ENCODE measurements around the gene CPVL. TPM values are rescaled to one million over a fixed set of nuclear protein-coding genes. Genes with fewer than 3 reads are reported as not detected.

CPVL gene
- total and polyA plus RNA-seq, 8 donors, result 6.8 to 40.8 (median 11.2) TPM

- ATAC-seq, result no peak
- TF ChIP-seq, protein P1, sequence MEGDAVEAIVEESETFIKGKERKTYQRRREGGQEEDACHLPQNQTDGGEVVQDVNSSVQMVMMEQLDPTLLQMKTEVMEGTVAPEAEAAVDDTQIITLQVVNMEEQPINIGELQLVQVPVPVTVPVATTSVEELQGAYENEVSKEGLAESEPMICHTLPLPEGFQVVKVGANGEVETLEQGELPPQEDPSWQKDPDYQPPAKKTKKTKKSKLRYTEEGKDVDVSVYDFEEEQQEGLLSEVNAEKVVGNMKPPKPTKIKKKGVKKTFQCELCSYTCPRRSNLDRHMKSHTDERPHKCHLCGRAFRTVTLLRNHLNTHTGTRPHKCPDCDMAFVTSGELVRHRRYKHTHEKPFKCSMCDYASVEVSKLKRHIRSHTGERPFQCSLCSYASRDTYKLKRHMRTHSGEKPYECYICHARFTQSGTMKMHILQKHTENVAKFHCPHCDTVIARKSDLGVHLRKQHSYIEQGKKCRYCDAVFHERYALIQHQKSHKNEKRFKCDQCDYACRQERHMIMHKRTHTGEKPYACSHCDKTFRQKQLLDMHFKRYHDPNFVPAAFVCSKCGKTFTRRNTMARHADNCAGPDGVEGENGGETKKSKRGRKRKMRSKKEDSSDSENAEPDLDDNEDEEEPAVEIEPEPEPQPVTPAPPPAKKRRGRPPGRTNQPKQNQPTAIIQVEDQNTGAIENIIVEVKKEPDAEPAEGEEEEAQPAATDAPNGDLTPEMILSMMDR (IDR thresholded peaks at IDR 0.05), result no peak
- Histone ChIP-seq H3K4me1 (peaks cover 4 to 47% of the 10 kb centered on the region in 2 donors), H3K4me3 (peak overlapping the region in 1 of 2 donors; percentile 67), H3K27ac (no peak overlapping the region), H3K9me3 (no peaks in the 10 kb centered on the region), H3K27me3 (peaks cover 11 to 74% of the 10 kb centered on the region in 2 donors), H3K36me3 (no peaks in the 10 kb centered on the region)
- DNase-seq, result no peak
- intact Hi-C loops (cut with DNase I), result loop anchor here in 1 of 2 donors (10.0 kb wide), 1 partner anchor 211 kb away; no protein-coding TSS in a partner anchor
Measured at GRCh38 chr7:29193316-29194205, 47.2 kb upstream of the CPVL start.

DNA sequence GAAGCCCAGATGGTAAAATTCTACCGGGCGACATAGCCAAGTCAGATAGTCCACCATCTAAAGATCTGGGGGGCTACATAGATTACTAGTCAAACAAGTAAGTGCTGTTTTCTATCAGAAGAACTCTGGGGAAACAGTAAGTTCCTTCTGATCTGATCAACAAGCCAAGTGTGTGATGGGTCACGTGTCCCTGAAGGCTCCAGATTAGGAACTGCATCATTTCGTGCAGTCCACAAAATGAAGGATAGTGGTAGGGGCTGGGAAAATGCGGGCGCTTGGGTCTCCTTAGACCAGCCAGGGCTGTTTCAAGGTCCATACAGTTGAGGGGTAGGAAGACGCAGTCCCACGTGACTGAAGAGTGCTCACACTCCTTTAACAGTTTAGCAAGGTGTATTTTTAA, 46.5 kb upstream of the CPVL start:
- no peak for ATAC-seq
- no peak overlapping the region for H3K27ac ChIP-seq
- no peaks in the 10 kb centered on the region for H3K36me3 ChIP-seq
- no peak overlapping the region for H3K4me3 ChIP-seq
- H3K9me3 ChIP-seq, result no peaks in the 10 kb centered on the region
- intact Hi-C loops (cut with DNase I), result loop anchor here in 1 of 2 donors (10.0 kb wide), 1 partner anchor 212 kb away; no protein-coding TSS in a partner anchor
- H3K27me3 ChIP-seq, result peaks cover 11 to 72% of the 10 kb centered on the region in 2 donors
- peaks cover 4 to 47% of the 10 kb centered on the region in 2 donors for H3K4me1 ChIP-seq
- no peak for DNase-seq
- TF ChIP-seq, protein P1 (IDR thresholded peaks at IDR 0.05), result no peak

GRCh38 chr7:29192323-29192722, 46.0 kb upstream of the CPVL start:
- DNase-seq (no peak), ATAC-seq (no peak)
- H3K36me3 ChIP-seq, result no peaks in the 10 kb centered on the region
- no peak overlapping the region for H3K27ac ChIP-seq
- no peaks in the 10 kb centered on the region for H3K9me3 ChIP-seq
- TF ChIP-seq, protein P1 (IDR thresholded peaks at IDR 0.05), result no peak
- peaks cover 11 to 67% of the 10 kb centered on the region in 2 donors for H3K27me3 ChIP-seq
- intact Hi-C loops (cut with DNase I), result loop anchor here in 1 of 2 donors (10.0 kb wide), 1 partner anchor 212 kb away; no protein-coding TSS in a partner anchor
- H3K4me3 ChIP-seq, result no peak overlapping the region
- H3K4me1 ChIP-seq, result peaks cover 4 to 47% of the 10 kb centered on the region in 2 donors

- H3K4me1 ChIP-seq, result peaks cover 4 to 31% of the 10 kb centered on the region in 2 donors
- H3K27me3 ChIP-seq, result peaks cover 7 to 49% of the 10 kb centered on the region in 2 donors
- no peak for DNase-seq
- H3K9me3 ChIP-seq, result no peaks in the 10 kb centered on the region
- TF ChIP-seq, protein P1 (IDR thresholded peaks at IDR 0.05), result no peak
- ATAC-seq, result peak; percentile 51
- no peaks in the 10 kb centered on the region for H3K36me3 ChIP-seq
- intact Hi-C loops (cut with DNase I), result loop anchor here in 1 of 2 donors (10.0 kb wide), 1 partner anchor 214 kb away; no protein-coding TSS in a partner anchor
- no peak overlapping the region for H3K4me3 ChIP-seq
- no peak overlapping the region for H3K27ac ChIP-seq
Measured at GRCh38 chr7:29190349-29191045, 44.2 kb upstream of the CPVL start.

All from left lung (tissue), 10 donors.